Upper lobe of left lung (tissue), 4 donors: Measurements from ENCODE around the gene JAZF1.

Experiments
- CTCF ChIP-seq, 6 experiments: fragments of 450-650 bp in 4 of 6; fragments of 200-600 bp in 2 of 6; sonication (generic) in 2 of 6; IDR thresholded peaks; one replicate each; pipeline ENCODE4 v1.5.1; 2016 to 2019; ENCODE audit warnings: antibody characterized with exemption in 6 of 6
- POLR2A ChIP-seq, 4 donors: fragments of 450-650 bp; IDR thresholded peaks; one replicate each; pipeline ENCODE4 v1.5.1; 2016 to 2017; ENCODE audit warnings: antibody characterized with exemption in 4 of 4, mild to moderate bottlenecking in 2 of 4

GRCh38 chr7:28102797-28103196, 77.8 kb downstream of the JAZF1 start:
- no peak for TF ChIP-seq CTCF (IDR thresholded peaks at IDR 0.05)
- no peak for TF ChIP-seq POLR2A (IDR thresholded peaks at IDR 0.05)
